Measurements from ENCODE around the gene SLCO3A1. TPM values are rescaled to one million over a fixed set of nuclear protein-coding genes. Genes with fewer than 3 reads are reported as not detected.

The SLCO3A1 gene
- total RNA-seq, 2 experiments from 2014 or later: 2.0 to 2.7 TPM

DNA sequence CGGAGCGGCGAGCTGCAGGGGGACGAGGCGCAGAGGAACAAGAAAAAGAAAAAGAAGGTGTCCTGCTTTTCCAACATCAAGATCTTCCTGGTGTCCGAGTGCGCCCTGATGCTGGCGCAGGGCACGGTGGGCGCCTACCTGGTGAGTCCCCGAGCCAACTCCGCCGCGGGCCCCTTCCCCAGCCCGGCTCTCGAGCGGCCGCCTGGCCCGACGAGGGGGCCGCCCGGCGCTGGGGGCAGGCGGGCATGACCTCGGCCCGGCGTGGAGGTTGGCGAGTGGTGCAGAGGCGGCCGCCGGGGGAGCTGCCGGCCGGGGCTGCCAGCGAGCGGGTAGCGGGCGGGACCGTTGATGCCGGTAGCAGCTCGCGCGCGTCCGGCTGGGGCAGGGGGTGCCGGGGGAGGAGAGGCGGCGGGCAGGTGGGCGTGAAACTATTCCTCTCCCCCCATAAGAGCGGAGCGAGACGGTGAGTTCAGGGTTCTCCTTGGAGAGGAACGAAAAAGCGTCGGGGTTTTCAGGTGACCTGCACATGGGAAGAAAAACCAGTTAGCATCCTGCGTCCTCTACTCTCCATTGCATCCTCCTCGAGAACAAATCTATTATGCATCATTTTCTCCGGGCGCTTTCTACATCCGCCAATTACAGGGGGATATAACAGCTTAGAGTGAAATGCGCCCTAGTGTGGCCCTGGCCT, 585 bp downstream of the SLCO3A1 start:
- H3K27me3 Mint-ChIP-seq: peaks cover 12% of the 10 kb centered on the region
- peak; percentile 43 for DNase-seq
- no peaks in the 10 kb centered on the region for H3K36me3 Mint-ChIP-seq
- H3K4me3 Mint-ChIP-seq: peak overlapping the region; percentile 66
- H3K4me1 Mint-ChIP-seq: peaks cover 56% of the 10 kb centered on the region
- H3K9me3 Mint-ChIP-seq: no peaks in the 10 kb centered on the region
- no peak overlapping the region for H3K27ac Mint-ChIP-seq

DNA sequence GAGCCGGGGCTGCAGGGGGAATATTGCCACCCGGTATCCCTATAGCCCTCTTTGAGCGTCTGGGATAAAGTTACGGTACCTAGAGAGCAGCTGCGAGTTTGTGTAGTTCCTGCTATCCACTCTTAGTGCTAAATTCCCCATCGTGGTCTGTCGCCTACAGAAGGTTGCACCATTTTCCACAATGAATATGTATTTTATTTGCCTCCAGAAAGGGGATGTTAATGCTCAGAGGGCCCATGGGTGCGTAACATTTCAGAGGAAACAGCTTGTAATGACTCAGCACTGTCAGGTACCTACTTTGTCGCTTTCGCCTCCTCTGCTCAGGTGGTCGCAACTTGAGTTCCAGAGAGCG, 1.1 kb downstream of the SLCO3A1 start:
- Mint-ChIP-seq H3K27me3 (peaks cover 8% of the 10 kb centered on the region), H3K4me1 (peaks cover 54% of the 10 kb centered on the region), H3K4me3 (peak overlapping the region; percentile 66), H3K9me3 (no peaks in the 10 kb centered on the region), H3K27ac (no peak overlapping the region), H3K36me3 (no peaks in the 10 kb centered on the region)
- no peak for DNase-seq

GRCh38 chr15:91855241-91855640, 1.7 kb downstream of the SLCO3A1 start:
- no peak for DNase-seq
- Mint-ChIP-seq H3K36me3 (no peaks in the 10 kb centered on the region), H3K9me3 (no peaks in the 10 kb centered on the region), H3K27me3 (peaks cover 7% of the 10 kb centered on the region), H3K4me3 (no peak overlapping the region), H3K4me1 (peaks cover 53% of the 10 kb centered on the region), H3K27ac (no peak overlapping the region)

DNA sequence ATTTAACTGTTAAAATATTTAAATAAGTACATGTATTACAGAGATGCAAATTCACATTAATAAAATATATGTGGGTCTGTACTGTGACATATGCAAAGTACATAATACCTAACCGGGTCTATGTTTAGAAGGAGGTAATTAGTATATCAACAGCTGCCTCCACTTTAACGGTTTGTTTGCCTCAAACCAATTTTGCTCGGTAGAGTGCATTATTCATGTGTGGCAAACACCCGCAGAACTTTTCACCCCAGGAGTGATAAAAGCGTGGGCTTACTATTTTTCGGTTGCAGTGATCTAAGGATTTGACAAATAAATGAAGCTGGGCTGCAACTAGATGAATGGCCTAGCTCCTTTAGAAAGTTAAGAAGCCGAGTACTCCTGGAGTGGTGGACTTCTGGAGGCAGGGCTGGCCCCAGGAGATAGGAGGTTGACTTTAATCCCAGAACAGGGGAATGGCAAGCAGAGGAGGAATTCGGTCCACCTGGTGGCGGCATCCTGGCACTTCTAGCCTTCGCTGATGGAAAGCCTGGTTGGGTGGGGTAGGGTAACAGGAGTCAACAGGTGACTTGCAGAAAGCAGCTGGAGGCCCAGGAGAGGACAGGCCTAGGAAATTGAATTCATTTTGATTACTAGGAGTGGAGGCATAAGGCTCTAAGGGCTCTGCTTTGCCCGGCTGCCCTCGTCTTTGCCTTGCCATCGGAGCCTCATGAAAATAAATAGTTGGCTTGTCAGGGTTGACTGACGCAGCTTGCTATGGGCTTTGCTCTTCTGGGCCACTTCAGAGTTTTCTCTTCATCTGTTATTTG, 2.4 kb downstream of the SLCO3A1 start:
- Mint-ChIP-seq H3K27ac (no peak overlapping the region), H3K36me3 (no peaks in the 10 kb centered on the region), H3K4me1 (peaks cover 53% of the 10 kb centered on the region), H3K4me3 (peak overlapping the region; percentile 45), H3K27me3 (peaks cover 7% of the 10 kb centered on the region), H3K9me3 (no peaks in the 10 kb centered on the region)
- DNase-seq: no peak

DNA sequence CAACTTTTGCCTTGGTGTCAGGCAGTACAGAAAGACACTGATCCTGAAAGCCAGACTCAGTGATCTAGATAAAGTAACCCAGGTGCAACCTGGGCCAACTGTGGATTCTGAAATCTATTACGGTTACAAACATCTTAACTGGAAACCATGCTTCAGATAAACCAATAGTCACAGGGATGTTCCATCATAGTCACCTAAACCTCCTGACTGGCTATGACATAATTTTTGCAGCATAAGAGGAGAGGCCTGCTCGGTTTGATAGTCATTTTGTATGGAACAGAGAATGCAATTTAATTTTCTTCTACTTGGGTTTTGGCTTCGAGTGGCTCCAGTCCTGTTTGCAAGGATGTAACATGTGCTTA, 3.7 kb downstream of the SLCO3A1 start:
- no peak for DNase-seq
- no peak overlapping the region for H3K4me3 Mint-ChIP-seq
- H3K27ac Mint-ChIP-seq: peak overlapping the region; percentile 59
- H3K4me1 Mint-ChIP-seq: peaks cover 54% of the 10 kb centered on the region
- H3K27me3 Mint-ChIP-seq: peaks cover 7% of the 10 kb centered on the region
- H3K9me3 Mint-ChIP-seq: no peaks in the 10 kb centered on the region
- H3K36me3 Mint-ChIP-seq: no peaks in the 10 kb centered on the region

- Mint-ChIP-seq H3K4me1 (peaks cover 55% of the 10 kb centered on the region), H3K4me3 (no peak overlapping the region), H3K27ac (peak overlapping the region; percentile 59), H3K36me3 (no peaks in the 10 kb centered on the region), H3K9me3 (no peaks in the 10 kb centered on the region), H3K27me3 (peaks cover 7% of the 10 kb centered on the region)
- peak; percentile 22 for DNase-seq
Observed at GRCh38 chr15:91857772-91858171, 4.3 kb downstream of the SLCO3A1 start.

GRCh38 chr15:91860498-91860897, 7.0 kb downstream of the SLCO3A1 start:
- Mint-ChIP-seq H3K9me3 (no peaks in the 10 kb centered on the region), H3K4me3 (no peak overlapping the region), H3K36me3 (no peaks in the 10 kb centered on the region), H3K27ac (no peak overlapping the region), H3K4me1 (peaks cover 63% of the 10 kb centered on the region), H3K27me3 (no peaks in the 10 kb centered on the region)
- DNase-seq: no peak

DNA sequence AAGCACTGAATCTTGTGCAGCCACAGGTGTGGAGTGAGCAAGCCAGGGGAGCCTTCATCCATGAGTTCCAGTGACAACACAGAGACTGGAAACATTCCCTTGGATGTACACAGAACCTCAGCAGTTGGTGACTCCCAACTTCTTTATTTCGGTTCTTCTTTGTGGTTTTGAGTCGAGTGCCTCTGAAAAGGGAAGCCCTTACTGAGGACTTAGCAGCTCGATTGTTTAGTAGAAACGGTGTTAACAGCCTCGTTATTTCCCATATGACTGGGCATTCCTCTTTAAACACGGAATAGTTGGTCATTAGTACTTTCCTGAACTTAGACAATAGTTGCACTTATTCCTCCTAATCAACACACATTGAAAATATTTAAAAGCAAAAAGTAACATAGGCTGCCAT, 7.7 kb downstream of the SLCO3A1 start:
- peaks cover 67% of the 10 kb centered on the region for H3K4me1 Mint-ChIP-seq
- H3K4me3 Mint-ChIP-seq: no peak overlapping the region
- DNase-seq: no peak
- H3K9me3 Mint-ChIP-seq: no peaks in the 10 kb centered on the region
- no peaks in the 10 kb centered on the region for H3K36me3 Mint-ChIP-seq
- H3K27me3 Mint-ChIP-seq: no peaks in the 10 kb centered on the region
- no peak overlapping the region for H3K27ac Mint-ChIP-seq

DNA sequence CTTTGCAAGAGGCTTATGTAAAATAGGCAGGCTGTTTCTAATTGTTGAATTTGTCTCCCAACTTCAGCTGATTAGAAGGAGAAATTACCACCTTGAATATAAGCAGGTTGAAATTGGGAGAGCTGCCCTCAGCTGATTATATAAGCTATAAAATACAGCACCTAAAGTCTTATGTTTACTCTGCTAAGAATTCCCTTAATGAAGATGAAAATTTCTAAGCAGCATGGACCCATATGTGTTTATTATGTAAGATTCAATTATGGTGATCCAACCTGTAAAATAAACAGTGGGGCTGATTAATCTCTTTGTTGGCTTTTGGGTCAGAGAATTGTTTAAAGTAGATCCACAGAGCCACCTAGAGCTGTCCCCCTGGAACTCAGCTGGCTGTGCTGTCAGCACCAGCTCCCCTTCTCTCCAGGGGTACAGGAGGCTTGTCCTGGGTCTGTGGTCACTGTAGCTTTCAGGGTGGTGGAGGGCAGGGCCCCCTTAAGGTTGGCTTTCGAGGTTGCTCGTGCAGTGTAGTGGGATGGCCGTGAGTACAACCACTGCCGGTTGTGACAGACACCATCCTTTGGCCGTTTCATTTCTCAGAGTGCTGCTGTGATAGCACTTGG, 9.5 kb downstream of the SLCO3A1 start:
- DNase-seq: no peak
- Mint-ChIP-seq H3K36me3 (no peaks in the 10 kb centered on the region), H3K4me1 (peaks cover 65% of the 10 kb centered on the region), H3K4me3 (no peak overlapping the region), H3K9me3 (no peaks in the 10 kb centered on the region), H3K27me3 (peaks cover 3% of the 10 kb centered on the region), H3K27ac (no peak overlapping the region)

DNA sequence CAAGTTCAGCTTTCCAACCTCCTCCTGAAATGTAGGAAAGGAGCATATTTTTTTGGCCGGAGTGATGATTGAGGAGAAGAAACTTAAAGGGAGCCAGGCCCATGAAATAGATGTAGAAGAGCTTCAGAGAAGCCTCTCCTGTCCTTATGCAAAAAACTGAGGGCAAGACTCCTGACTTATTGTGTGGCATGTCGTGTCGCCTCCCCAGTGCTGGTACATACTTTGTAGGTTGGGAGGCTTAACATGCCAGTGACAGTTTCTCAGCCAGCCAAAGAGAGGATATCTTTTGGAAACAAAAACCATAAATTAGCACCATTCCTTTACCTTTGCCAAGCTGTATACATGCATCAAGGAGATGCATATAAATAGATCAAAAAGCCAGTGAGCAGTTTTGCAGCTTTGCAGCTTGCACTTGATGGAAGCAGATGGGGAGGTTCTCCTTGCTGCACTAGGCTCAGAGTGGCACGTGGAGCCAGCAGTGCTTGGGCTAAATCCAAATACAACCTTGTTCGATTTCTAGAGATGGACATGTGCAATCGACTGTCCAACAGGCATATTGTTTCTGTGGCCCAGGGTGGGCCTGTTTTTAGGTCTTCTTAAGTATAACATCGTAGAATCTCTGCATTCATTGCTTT, 10.2 kb downstream of the SLCO3A1 start:
- no peak for DNase-seq

GRCh38 chr15:91864664-91865063, 11.2 kb downstream of the SLCO3A1 start:
- Mint-ChIP-seq H3K4me3 (no peak overlapping the region), H3K27me3 (peaks cover 7% of the 10 kb centered on the region), H3K27ac (no peak overlapping the region), H3K4me1 (peaks cover 58% of the 10 kb centered on the region), H3K36me3 (peaks cover 2% of the 10 kb centered on the region), H3K9me3 (no peaks in the 10 kb centered on the region)
- DNase-seq: no peak

More for the DNA sequence above, 10.2 kb downstream of the SLCO3A1 start:
- Mint-ChIP-seq H3K27ac (no peak overlapping the region), H3K4me3 (no peak overlapping the region), H3K36me3 (peaks cover 2% of the 10 kb centered on the region), H3K27me3 (peaks cover 3% of the 10 kb centered on the region), H3K4me1 (peaks cover 63% of the 10 kb centered on the region), H3K9me3 (no peaks in the 10 kb centered on the region)

- Mint-ChIP-seq H3K27ac (no peak overlapping the region), H3K27me3 (peaks cover 10% of the 10 kb centered on the region), H3K4me3 (no peak overlapping the region), H3K36me3 (peaks cover 4% of the 10 kb centered on the region), H3K4me1 (peaks cover 63% of the 10 kb centered on the region), H3K9me3 (no peaks in the 10 kb centered on the region)
- DNase-seq: no peak
Observed at GRCh38 chr15:91865486-91865885, 12.0 kb downstream of the SLCO3A1 start.

DNA sequence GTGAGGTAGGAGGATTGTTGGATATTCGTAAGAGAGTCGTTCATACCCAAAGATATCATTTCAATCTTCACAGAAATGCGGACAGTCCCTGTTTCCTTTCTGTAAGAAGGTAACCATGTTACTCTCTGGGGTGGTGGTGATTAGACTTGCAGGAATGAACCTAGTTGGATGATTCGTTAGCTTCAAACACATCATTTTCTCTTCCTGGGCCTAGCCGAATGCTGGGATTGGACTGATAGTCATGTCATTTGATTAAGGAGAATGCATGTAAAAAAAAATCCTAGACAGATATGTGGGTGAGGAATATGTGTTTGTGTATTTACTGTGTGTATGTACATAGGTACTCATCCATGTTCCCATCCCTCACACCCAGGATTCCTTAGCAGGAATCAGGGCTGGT, 12.4 kb downstream of the SLCO3A1 start:
- Mint-ChIP-seq H3K36me3 (peaks cover 4% of the 10 kb centered on the region), H3K27ac (no peak overlapping the region), H3K9me3 (no peaks in the 10 kb centered on the region), H3K4me1 (peaks cover 67% of the 10 kb centered on the region), H3K4me3 (no peak overlapping the region), H3K27me3 (peaks cover 15% of the 10 kb centered on the region)
- no peak for DNase-seq

DNA sequence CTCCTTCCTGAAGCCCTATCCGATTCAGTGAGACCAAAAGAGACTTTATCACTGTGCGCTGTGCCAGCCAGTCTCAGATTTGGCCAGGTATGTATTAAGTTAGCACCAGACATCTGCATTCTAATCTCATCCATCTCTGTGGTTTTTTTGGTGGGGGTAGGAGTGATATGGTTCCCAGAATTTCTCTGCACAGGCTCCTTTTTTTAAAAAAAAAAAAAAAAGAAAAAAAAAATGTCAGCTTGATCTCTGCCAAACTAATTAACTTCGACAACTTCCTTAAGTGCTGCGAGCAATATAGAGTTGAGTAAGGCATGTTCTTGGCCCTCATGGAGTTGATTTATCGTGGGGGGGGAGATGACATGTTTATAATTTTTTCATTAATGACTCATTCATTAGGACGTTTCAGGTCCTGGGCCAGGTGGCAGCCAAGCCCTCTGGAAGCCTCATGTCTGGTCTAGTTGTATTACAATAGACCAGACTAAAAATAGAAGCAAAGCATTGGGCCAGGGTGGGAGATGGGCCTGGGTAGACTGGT, 12.9 kb downstream of the SLCO3A1 start:
- H3K27me3 Mint-ChIP-seq: peaks cover 19% of the 10 kb centered on the region
- no peak overlapping the region for H3K27ac Mint-ChIP-seq
- DNase-seq: no peak
- no peaks in the 10 kb centered on the region for H3K9me3 Mint-ChIP-seq
- H3K36me3 Mint-ChIP-seq: peaks cover 4% of the 10 kb centered on the region
- peaks cover 67% of the 10 kb centered on the region for H3K4me1 Mint-ChIP-seq
- H3K4me3 Mint-ChIP-seq: no peak overlapping the region

DNA sequence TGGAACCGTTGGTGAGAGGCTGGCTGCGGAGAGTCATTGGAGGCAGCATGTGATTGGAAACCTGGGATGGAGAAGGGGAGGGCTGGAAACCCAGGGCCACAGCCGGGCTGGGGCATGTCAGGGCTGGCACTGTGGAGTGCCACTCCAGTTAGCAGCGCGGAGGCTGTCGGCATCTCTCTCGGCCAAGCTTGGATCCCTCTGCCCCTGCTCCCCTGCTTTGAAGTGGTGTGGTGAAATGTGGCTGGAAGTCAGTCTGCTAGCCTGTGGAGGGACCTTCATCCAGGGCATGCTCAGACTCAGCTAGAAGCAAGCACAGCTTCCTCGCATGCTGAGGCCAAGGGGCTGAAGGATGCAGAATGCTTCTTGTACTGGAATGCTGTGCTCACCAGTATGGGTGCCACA, 13.5 kb downstream of the SLCO3A1 start:
- H3K9me3 Mint-ChIP-seq: no peaks in the 10 kb centered on the region
- H3K4me3 Mint-ChIP-seq: no peak overlapping the region
- H3K36me3 Mint-ChIP-seq: peaks cover 4% of the 10 kb centered on the region
- no peak overlapping the region for H3K27ac Mint-ChIP-seq
- H3K27me3 Mint-ChIP-seq: peaks cover 19% of the 10 kb centered on the region
- peaks cover 66% of the 10 kb centered on the region for H3K4me1 Mint-ChIP-seq
- DNase-seq: no peak
